Measurements from ENCODE around the gene ESYT3.

- TF ChIP-seq CTCF (IDR thresholded peaks at IDR 0.05 in 2 of 3, conservative IDR thresholded peaks at IDR 0.05 in 1 of 3; ENCODE audit: insufficient read depth in 2 of 3, low read depth in 1 of 3, low read length in 3 of 3) (no peak), E2F1 (CRISPR knock-in tag; IDR thresholded peaks at IDR 0.05) (no peak), ARHGAP35 (IDR thresholded peaks at IDR 0.05; ENCODE audit: partially characterized antibody) (no peak)
Measured at GRCh38 chr3:138408751-138409570, 25.5 kb upstream of the ESYT3 start.

All from K562 (cell line).